Hepatocyte (in vitro differentiated cells): Measurements from ENCODE around the gene LPP. TPM values are rescaled to one million over a fixed set of nuclear protein-coding genes. Genes with fewer than 3 reads are reported as not detected.

ENCODE experiments used
- DNase-seq: peaks from one replicate; pipeline ENCODE4 v3.0.0-alpha.2; 2016; ENCODE audit warnings: low spot score
- H2AFZ ChIP-seq: fragments of 200-600 bp; sonication (generic); 2 replicates; pipeline ENCODE4 v1.6.0; 2016; ENCODE audit warnings: antibody characterized with exemption, mild to moderate bottlenecking
- H3K27ac ChIP-seq: fragments of 200-600 bp; sonication (generic); 2 replicates; pipeline ENCODE4 v1.5.1; 2016; ENCODE audit warnings: mild to moderate bottlenecking
- H3K27me3 ChIP-seq: fragments of 200-600 bp; sonication (generic); 2 replicates; pipeline ENCODE4 v1.6.1; 2016
- H3K36me3 ChIP-seq: fragments of 200-600 bp; sonication (generic); replicated peaks from 2 replicates; pipeline ENCODE4 v1.5.1; 2016; ENCODE audit warnings: low read depth; ENCODE audit not compliant: insufficient read depth
- H3K4me1 ChIP-seq: fragments of 200-600 bp; sonication (generic); 2 replicates; pipeline ENCODE4 v1.5.1; 2016; ENCODE audit warnings: mild to moderate bottlenecking, moderate library complexity; ENCODE audit not compliant: insufficient read depth
- H3K4me2 ChIP-seq: fragments of 200-600 bp; sonication (generic); 2 replicates; pipeline ENCODE4 v1.6.0; 2016
- H3K4me3 ChIP-seq: fragments of 200-600 bp; sonication (generic); 2 replicates; pipeline ENCODE4 v1.5.1; 2016; ENCODE audit warnings: mild to moderate bottlenecking
- H3K79me2 ChIP-seq: fragments of 200-600 bp; sonication (generic); 2 replicates; pipeline ENCODE4 v1.6.0; 2017; ENCODE audit warnings: mild to moderate bottlenecking
- H3K9me2 ChIP-seq: fragments of 200-600 bp; sonication (generic); replicated peaks from 2 replicates; pipeline ENCODE4 v1.6.0; 2017; ENCODE audit warnings: mild to moderate bottlenecking; ENCODE audit not compliant: insufficient read depth
- H3K9me3 ChIP-seq: fragments of 200-600 bp; sonication (generic); 2 replicates; pipeline ENCODE4 v1.5.1; 2016; ENCODE audit warnings: low read depth, mild to moderate bottlenecking
- H4K20me1 ChIP-seq: fragments of 200-600 bp; sonication (generic); 2 replicates; pipeline ENCODE4 v1.6.0; 2016; ENCODE audit warnings: mild to moderate bottlenecking; ENCODE audit not compliant: insufficient read depth, poor library complexity, severe bottlenecking
- EZH2 ChIP-seq: fragments of 200-600 bp; sonication (generic); IDR thresholded peaks from 2 replicates; pipeline ENCODE4 v1.6.1; 2016; ENCODE audit warnings: antibody characterized with exemption, mild to moderate bottlenecking, borderline replicate concordance
- EZH2phosphoT487 ChIP-seq: fragments of 200-600 bp; sonication (generic); IDR thresholded peaks from one replicate; pipeline ENCODE4 v1.6.1; 2018; ENCODE audit warnings: antibody characterized with exemption, mild to moderate bottlenecking, low read depth, moderate library complexity; ENCODE audit not compliant: unreplicated experiment, severe bottlenecking
- WGBS: methylation state at CpG from one replicate; pipeline ENCODE4 v1.1.6; 2016; ENCODE audit warnings: low lambda C conversion rate; ENCODE audit errors: missing lambda C conversion rate; 5-methylcytosine and 5-hydroxymethylcytosine counted together
- polyA plus RNA-seq: library from polyadenylated mRNA; unstranded; fragments of >200 nt; fragmentation: Nextera tagmentation; extraction: Ambion mirVana; gene quantifications from 2 replicates; pipeline ENCODE4 v1.2.1, GENCODE V29; 2016
- total RNA-seq: library from RNA; depleted of rRNA; stranded (reverse); fragments of >200 nt; gene quantifications from 2 replicates; pipeline ENCODE4 v1.2.3, GENCODE V29; 2014
- TF ChIP-seq, protein P1 (sequence below): fragments of 200-600 bp; sonication (generic); IDR thresholded peaks from 2 replicates; pipeline ENCODE4 v1.5.1; 2016; ENCODE audit warnings: antibody characterized with exemption, mild to moderate bottlenecking; ENCODE audit not compliant: poor library complexity

The LPP gene
- total and polyA plus RNA-seq, 2 experiments from 2014 or later: 53.2 to 73.8 TPM

DNA sequence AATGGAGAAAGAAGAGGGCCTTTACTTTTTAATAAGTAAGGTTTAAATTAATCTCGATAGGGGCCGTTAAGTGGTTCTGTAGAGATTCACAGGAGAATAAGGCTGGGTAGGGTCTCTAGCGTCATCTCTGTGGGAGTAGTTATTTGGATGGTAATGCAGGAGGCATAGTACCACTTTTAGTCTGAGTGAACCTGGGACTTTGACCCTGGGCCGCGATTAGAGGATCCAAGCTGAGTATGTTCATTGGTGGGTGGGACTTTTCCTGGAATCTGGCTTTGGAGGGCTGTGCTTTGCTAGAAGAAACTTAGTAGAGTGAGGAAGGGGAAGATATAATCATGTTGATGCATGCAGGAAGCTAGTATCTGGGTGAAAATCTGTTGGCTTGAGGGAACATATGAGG, 4.0 kb downstream of the LPP start:
- Histone ChIP-seq H3K27ac (peak overlapping the region; percentile 43), H3K27me3 (no peaks in the 10 kb centered on the region), H3K9me2 (no peaks in the 10 kb centered on the region), H3K4me3 (no peak overlapping the region), H3K9me3 (no peaks in the 10 kb centered on the region), H3K79me2 (peaks cover 89% of the 10 kb centered on the region), H3K36me3 (no peaks in the 10 kb centered on the region), H2AFZ (no peak overlapping the region), H3K4me2 (peak overlapping the region; percentile 82), H3K4me1 (peaks cover 38% of the 10 kb centered on the region), H4K20me1 (peaks cover 20% of the 10 kb centered on the region)
- DNase-seq: peak; percentile 56
- TF ChIP-seq, protein P1, sequence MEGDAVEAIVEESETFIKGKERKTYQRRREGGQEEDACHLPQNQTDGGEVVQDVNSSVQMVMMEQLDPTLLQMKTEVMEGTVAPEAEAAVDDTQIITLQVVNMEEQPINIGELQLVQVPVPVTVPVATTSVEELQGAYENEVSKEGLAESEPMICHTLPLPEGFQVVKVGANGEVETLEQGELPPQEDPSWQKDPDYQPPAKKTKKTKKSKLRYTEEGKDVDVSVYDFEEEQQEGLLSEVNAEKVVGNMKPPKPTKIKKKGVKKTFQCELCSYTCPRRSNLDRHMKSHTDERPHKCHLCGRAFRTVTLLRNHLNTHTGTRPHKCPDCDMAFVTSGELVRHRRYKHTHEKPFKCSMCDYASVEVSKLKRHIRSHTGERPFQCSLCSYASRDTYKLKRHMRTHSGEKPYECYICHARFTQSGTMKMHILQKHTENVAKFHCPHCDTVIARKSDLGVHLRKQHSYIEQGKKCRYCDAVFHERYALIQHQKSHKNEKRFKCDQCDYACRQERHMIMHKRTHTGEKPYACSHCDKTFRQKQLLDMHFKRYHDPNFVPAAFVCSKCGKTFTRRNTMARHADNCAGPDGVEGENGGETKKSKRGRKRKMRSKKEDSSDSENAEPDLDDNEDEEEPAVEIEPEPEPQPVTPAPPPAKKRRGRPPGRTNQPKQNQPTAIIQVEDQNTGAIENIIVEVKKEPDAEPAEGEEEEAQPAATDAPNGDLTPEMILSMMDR: no peak
- TF ChIP-seq EZH2 (no peak), EZH2phosphoT487 (no peak)
- WGBS: 56% methylated on average over 5 of the region's 5 CpGs

DNA sequence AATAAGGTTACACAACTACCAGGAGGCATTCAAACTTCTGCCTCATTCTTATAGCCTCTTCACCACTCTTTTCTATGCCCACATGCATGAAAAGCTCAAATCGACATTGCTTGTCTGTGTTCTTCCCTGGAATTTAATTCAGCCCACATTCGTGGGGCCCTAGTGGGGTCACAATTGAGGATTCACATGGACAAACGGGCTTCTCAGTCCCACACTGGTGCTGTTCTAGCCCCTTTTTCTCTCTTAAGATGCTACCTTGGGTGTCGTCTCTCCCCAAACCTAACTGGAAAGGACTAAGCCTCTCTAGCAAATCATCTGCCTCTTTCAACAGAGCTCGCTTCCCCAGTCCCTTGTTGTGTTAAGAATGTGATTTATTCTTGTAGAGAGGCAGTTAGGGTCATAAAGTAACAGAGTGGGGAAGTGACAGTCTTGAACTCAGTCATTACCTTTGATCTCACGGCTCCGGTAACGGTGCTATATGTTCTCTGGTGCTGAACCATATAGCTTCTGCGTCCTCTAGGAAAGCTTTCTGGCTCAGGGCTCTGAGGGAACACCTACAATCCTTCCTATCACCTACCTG, 4.9 kb downstream of the LPP start:
- TF ChIP-seq EZH2: no peak
- TF ChIP-seq, protein P1: no peak
- TF ChIP-seq EZH2phosphoT487: no peak
- DNase-seq: no peak
- Histone ChIP-seq H4K20me1 (peaks cover 23% of the 10 kb centered on the region), H2AFZ (no peak overlapping the region), H3K9me3 (no peaks in the 10 kb centered on the region), H3K4me2 (peak overlapping the region; percentile 82), H3K79me2 (peaks cover 97% of the 10 kb centered on the region), H3K9me2 (no peaks in the 10 kb centered on the region), H3K4me1 (peaks cover 41% of the 10 kb centered on the region), H3K36me3 (no peaks in the 10 kb centered on the region), H3K27me3 (no peaks in the 10 kb centered on the region), H3K27ac (peak overlapping the region; percentile 32), H3K4me3 (no peak overlapping the region)
- whole genome bisulfite sequencing: 60% methylated on average over 9 of the region's 9 CpGs

DNA sequence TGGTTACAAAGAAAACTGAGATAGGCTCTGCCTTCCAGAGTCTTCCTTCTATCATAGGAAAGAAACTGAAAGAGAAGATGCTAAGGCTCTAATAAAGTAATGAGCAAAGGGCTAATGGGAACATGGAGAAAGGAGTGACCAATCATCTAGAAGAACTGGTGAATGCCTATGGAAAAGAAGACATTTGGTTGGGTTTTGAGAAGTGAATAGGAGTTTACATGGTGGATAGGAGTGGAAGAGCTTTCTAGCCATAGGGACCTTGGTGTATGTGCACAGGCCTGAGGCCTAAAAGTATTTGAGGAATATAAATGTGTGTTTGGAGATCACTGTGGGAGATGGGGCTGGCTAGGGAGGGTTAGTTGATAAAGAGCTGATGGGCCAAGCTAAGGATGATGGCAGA, 6.8 kb downstream of the LPP start:
- Histone ChIP-seq H3K4me3 (no peak overlapping the region), H3K79me2 (peaks cover 99% of the 10 kb centered on the region), H3K9me2 (no peaks in the 10 kb centered on the region), H3K27me3 (no peaks in the 10 kb centered on the region), H3K4me2 (no peak overlapping the region), H2AFZ (no peak overlapping the region), H3K4me1 (peaks cover 60% of the 10 kb centered on the region), H3K9me3 (no peaks in the 10 kb centered on the region), H3K36me3 (no peaks in the 10 kb centered on the region), H4K20me1 (peaks cover 39% of the 10 kb centered on the region), H3K27ac (no peak overlapping the region)
- no peak for TF ChIP-seq EZH2phosphoT487
- TF ChIP-seq, protein P1: no peak
- no peak for TF ChIP-seq EZH2
- DNase-seq: no peak

DNA sequence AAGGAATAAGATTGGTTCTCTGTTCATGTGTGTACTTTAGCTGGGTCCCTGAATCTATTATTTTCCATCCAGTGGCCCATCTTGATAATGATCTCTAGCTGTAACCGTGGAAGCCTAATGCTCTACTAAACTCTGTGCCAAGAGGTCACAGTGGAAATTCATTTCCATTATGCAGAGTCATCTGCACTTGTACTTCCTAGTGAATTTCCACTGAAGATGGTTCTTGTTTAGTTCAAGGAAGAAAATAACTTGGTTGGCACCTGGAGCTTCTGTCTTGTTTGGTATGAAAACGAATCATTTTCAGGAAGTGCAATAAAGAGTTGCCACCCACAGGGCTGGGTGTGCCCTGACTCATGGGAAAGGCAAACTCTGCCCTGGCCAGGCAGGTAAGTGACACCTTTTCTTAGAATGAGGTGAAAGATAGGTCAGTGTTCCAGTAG, 10.3 kb downstream of the LPP start:
- no peaks in the 10 kb centered on the region for H3K36me3 ChIP-seq
- peak overlapping the region; percentile 19 for H3K4me2 ChIP-seq
- peaks cover 68% of the 10 kb centered on the region for H4K20me1 ChIP-seq
- 50% methylated on average over 2 of the region's 2 CpGs for WGBS
- peaks cover 31% of the 10 kb centered on the region for H3K4me1 ChIP-seq
- H2AFZ ChIP-seq: no peak overlapping the region
- H3K27me3 ChIP-seq: no peaks in the 10 kb centered on the region
- peaks cover 99% of the 10 kb centered on the region for H3K79me2 ChIP-seq
- TF ChIP-seq, protein P1: no peak
- TF ChIP-seq EZH2: no peak
- DNase-seq: no peak
- H3K9me3 ChIP-seq: no peaks in the 10 kb centered on the region
- H3K9me2 ChIP-seq: no peaks in the 10 kb centered on the region
- H3K4me3 ChIP-seq: no peak overlapping the region
- peak overlapping the region; percentile 64 for H3K27ac ChIP-seq
